HEK293T (cell line): ENCODE data around the gene TIGD6.

Experiments used
- BHLHE40 ChIP-seq: fragments of 450-650 bp; IDR thresholded peaks from 2 replicates; pipeline ENCODE4 v1.6.1; 2016; ENCODE audit warnings: mild to moderate bottlenecking, moderate library complexity, borderline replicate concordance
- ELF4 ChIP-seq: fragments of 450-650 bp; IDR thresholded peaks from 2 replicates; pipeline ENCODE4 v1.6.1; 2017; ENCODE audit warnings: antibody characterized with exemption
- FOXA1 ChIP-seq: fragments of 450-650 bp; IDR thresholded peaks from 2 replicates; pipeline ENCODE4 v1.6.1; 2016; ENCODE audit warnings: mild to moderate bottlenecking
- HDGF ChIP-seq: fragments of 450-650 bp; IDR thresholded peaks from 2 replicates; pipeline ENCODE4 v1.6.1; 2017; ENCODE audit warnings: antibody characterized with exemption, borderline replicate concordance
- PKNOX1 ChIP-seq: fragments of 450-650 bp; IDR thresholded peaks from 2 replicates; pipeline ENCODE4 v1.6.1; 2016

DNA sequence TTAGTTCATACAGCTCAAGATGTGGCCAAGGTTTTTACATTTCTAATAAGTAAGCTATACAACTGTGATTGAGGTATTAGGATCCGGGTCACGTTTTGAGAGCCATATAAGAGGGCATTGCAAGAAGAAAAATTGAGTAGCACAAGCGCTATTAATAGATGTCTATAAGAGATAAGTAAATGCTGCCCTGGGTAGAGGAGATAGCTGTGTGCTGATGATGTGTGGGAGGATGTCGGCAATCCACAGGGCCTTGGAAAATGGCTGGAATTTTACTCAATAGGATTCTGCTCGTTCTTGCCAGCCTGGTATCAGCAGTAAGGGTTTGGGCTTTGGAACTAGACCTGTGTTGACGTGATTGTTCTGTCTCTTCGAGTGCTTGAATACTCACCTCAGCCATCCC is 44.3 kb upstream of the TIGD6 start:
- TF ChIP-seq FOXA1 (no peak), BHLHE40 (no peak), HDGF (no peak), PKNOX1 (no peak), ELF4 (no peak)
